Neuron (in vitro differentiated cells): ENCODE measurements around the gene CCDC54.

Experiments used
- H2AFZ ChIP-seq: one replicate; pipeline ENCODE4 v1.6.1; 2013; ENCODE audit warnings: low read depth, mild to moderate bottlenecking, inconsistent platforms, low read length, moderate library complexity
- H3K27me3 ChIP-seq: one replicate; pipeline ENCODE4 v1.6.1; 2013; ENCODE audit warnings: low read length; ENCODE audit not compliant: insufficient read depth
- H3K36me3 ChIP-seq: one replicate; pipeline ENCODE4 v1.6.1; 2013; ENCODE audit warnings: low read length; ENCODE audit not compliant: insufficient read depth
- H3K4me1 ChIP-seq: one replicate; pipeline ENCODE4 v1.6.1; 2013; ENCODE audit warnings: low read length; ENCODE audit not compliant: insufficient read depth
- H3K4me3 ChIP-seq: 2 replicates; pipeline ENCODE4 v1.5.1; 2013; ENCODE audit warnings: mild to moderate bottlenecking, low read length, moderate library complexity
- H3K9me3 ChIP-seq: one replicate; pipeline ENCODE4 v1.6.1; 2013; ENCODE audit warnings: low read length

The CCDC54 gene

GRCh38 chr3:107421881-107422280, 44.6 kb downstream of the CCDC54 start:
- Histone ChIP-seq H3K4me3 (no peak overlapping the region), H3K27me3 (no peaks in the 10 kb centered on the region), H3K9me3 (no peaks in the 10 kb centered on the region), H3K36me3 (no peaks in the 10 kb centered on the region), H2AFZ (no peak overlapping the region), H3K4me1 (peaks cover 3% of the 10 kb centered on the region)

DNA sequence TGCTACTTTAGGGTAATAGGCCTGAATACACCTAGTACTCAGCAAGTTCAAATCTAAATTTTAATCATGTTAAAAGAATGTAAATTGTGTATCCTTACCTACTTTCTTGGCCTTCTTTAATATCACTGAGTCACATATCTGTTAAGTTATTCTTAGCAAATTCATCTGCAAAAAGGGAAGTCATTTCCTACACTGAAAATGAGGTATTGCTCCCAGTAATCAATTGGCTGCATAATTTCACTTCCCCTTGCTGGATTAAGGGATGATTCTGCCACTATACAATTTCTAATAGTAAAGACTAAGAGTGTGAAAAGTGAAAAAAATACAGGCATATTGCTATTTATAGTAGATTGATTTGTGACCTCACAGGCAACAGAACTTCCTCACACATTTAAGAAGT, 47.8 kb downstream of the CCDC54 start:
- no peaks in the 10 kb centered on the region for H3K9me3 ChIP-seq
- no peak overlapping the region for H3K4me3 ChIP-seq
- no peak overlapping the region for H2AFZ ChIP-seq
- no peaks in the 10 kb centered on the region for H3K36me3 ChIP-seq
- H3K4me1 ChIP-seq: peaks cover 3% of the 10 kb centered on the region
- no peaks in the 10 kb centered on the region for H3K27me3 ChIP-seq

- no peak overlapping the region for H3K4me3 ChIP-seq
- H3K36me3 ChIP-seq: no peaks in the 10 kb centered on the region
- no peaks in the 10 kb centered on the region for H3K9me3 ChIP-seq
- H2AFZ ChIP-seq: no peak overlapping the region
- no peaks in the 10 kb centered on the region for H3K27me3 ChIP-seq
- no peaks in the 10 kb centered on the region for H3K4me1 ChIP-seq
These were observed 49.0 kb downstream of the CCDC54 start for GRCh38 chr3:107426223-107426622.
